ENCODE measurements around the gene TBX6.

DNA sequence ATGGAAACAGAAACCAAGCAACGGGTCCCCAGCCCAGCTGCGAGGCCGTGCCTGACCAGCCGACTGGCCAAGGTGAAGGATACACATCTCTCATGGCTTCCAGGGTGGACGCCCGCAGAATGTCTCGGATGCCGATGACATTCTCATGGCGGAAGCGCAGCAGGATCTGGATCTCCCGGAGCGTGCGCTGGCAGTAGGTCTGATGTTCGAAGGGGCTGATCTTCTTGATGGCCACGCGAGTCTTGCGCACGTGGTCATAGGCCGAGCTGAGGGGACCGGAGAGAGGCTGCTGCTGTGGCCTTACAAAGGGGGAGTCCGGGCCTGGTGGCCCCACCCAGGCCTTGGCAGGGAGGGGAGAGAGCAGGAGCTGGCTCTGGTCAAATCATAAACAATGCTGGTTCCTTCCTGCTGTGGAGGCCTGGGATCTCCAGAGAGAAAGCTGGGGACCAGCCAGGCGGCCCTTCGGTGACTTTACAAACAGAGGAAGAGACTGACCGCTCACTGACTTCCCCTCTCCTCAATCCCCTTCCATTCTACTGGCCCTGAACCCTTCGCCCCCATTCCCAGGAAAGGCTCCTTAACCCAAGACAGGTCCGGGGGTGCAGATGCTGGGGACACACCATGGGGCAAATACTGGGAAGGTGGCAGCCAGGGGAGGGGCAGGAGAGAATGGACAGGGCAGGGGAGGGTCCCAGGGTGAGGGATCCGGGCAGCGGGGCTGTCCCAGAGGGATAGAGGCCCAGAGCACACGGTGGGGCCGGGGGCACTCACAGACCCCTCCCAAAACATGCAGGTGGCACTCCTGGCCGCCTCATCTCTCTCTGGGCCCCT, 30.2 kb upstream of the TBX6 start:
- TF ChIP-seq, protein P1, sequence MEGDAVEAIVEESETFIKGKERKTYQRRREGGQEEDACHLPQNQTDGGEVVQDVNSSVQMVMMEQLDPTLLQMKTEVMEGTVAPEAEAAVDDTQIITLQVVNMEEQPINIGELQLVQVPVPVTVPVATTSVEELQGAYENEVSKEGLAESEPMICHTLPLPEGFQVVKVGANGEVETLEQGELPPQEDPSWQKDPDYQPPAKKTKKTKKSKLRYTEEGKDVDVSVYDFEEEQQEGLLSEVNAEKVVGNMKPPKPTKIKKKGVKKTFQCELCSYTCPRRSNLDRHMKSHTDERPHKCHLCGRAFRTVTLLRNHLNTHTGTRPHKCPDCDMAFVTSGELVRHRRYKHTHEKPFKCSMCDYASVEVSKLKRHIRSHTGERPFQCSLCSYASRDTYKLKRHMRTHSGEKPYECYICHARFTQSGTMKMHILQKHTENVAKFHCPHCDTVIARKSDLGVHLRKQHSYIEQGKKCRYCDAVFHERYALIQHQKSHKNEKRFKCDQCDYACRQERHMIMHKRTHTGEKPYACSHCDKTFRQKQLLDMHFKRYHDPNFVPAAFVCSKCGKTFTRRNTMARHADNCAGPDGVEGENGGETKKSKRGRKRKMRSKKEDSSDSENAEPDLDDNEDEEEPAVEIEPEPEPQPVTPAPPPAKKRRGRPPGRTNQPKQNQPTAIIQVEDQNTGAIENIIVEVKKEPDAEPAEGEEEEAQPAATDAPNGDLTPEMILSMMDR (IDR thresholded peaks at IDR 0.05; ENCODE audit: poor library complexity, severe bottlenecking): no peak
- TF ChIP-seq EZH2 (IDR thresholded peaks at IDR 0.05; ENCODE audit: borderline replicate concordance, insufficient read depth, low read length, poor library complexity, severe bottlenecking) (no peak), EP300 (conservative IDR thresholded peaks at IDR 0.05; ENCODE audit: poor library complexity, severe bottlenecking) (no peak), TAF1 (IDR thresholded peaks at IDR 0.05; ENCODE audit: low read depth) (no peak), SMC3 (conservative IDR thresholded peaks at IDR 0.05; ENCODE audit: poor library complexity) (no peak)

Measured in neural cell (in vitro differentiated cells).